Loucy (cell line): ENCODE measurements around the gene VSIG2.

ENCODE experiments used
- CTCF ChIP-seq: fragments of 200-600 bp; sonication (generic); conservative IDR thresholded peaks from 2 replicates; pipeline ENCODE4 v1.5.1; 2014; ENCODE audit warnings: mild to moderate bottlenecking, antibody characterized with exemption, low read length
- EZH2phosphoT487 ChIP-seq: fragments of 200-600 bp; IDR thresholded peaks from 2 replicates; pipeline ENCODE4 v1.6.1; 2018; ENCODE audit warnings: antibody characterized with exemption, mild to moderate bottlenecking, moderate library complexity, borderline replicate concordance

GRCh38 chr11:124759266-124760204 is 7.5 kb upstream of the VSIG2 start:
- TF ChIP-seq CTCF = no peak
- no peak for TF ChIP-seq EZH2phosphoT487
